ENCODE data around the gene SETDB1.

DNA sequence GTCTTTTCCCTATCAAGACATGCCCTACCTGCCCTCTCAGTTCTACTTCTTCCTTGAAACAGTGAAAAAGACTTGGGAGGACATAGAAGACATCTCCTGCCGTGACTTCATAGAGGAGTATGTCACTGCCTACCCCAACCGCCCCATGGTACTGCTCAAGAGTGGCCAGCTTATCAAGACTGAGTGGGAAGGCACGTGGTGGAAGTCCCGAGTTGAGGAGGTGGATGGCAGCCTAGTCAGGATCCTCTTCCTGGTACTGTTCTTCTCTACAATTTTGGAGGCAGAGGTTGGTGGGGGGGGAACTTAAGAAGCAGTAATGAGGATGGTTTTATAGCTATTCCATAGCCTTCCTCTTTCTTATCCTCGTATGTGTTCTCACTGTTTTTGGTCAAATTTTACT is 18.7 kb downstream of the SETDB1 start:
- TF ChIP-seq, protein P1, sequence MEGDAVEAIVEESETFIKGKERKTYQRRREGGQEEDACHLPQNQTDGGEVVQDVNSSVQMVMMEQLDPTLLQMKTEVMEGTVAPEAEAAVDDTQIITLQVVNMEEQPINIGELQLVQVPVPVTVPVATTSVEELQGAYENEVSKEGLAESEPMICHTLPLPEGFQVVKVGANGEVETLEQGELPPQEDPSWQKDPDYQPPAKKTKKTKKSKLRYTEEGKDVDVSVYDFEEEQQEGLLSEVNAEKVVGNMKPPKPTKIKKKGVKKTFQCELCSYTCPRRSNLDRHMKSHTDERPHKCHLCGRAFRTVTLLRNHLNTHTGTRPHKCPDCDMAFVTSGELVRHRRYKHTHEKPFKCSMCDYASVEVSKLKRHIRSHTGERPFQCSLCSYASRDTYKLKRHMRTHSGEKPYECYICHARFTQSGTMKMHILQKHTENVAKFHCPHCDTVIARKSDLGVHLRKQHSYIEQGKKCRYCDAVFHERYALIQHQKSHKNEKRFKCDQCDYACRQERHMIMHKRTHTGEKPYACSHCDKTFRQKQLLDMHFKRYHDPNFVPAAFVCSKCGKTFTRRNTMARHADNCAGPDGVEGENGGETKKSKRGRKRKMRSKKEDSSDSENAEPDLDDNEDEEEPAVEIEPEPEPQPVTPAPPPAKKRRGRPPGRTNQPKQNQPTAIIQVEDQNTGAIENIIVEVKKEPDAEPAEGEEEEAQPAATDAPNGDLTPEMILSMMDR (IDR thresholded peaks at IDR 0.05) = no peak
- TF ChIP-seq POLR2A (IDR thresholded peaks at IDR 0.05) = no peak

Measured in lower leg skin (tissue), 3 donors.